Mesenchymal stem cell (in vitro differentiated cells and primary cell): ENCODE data around the gene COL24A1.
"Not testable (repeated sequence)": the region's sequence is repeated elsewhere in the genome, so short reads cannot be mapped to it uniquely, and the experiment has no call there.

Experiments used
- DNase-seq: peaks from one replicate; pipeline ENCODE4 v3.0.0-alpha.2; 2013
- H2AFZ ChIP-seq: one replicate; pipeline ENCODE4 v1.6.1; 2013; ENCODE audit warnings: low read depth, mild to moderate bottlenecking, control low read depth, inconsistent platforms, low read length, moderate library complexity
- H2AK5ac ChIP-seq: 2 replicates; pipeline ENCODE4 v1.6.1; 2013; ENCODE audit warnings: low read length, moderate library complexity, mild to moderate bottlenecking, inconsistent platforms; ENCODE audit not compliant: severe bottlenecking
- H2BK120ac ChIP-seq: one replicate; pipeline ENCODE4 v1.6.1; 2013; ENCODE audit warnings: low read depth, mild to moderate bottlenecking, inconsistent platforms, low read length, moderate library complexity
- H2BK12ac ChIP-seq, 2 experiments: one replicate each; pipeline ENCODE4 v1.6.1; 2013; ENCODE audit warnings: inconsistent platforms in 2 of 2, low read length in 2 of 2, mild to moderate bottlenecking in 2 of 2, moderate library complexity in 2 of 2, control low read depth in 1 of 2
- H2BK15ac ChIP-seq: one replicate; pipeline ENCODE4 v1.6.1; 2013; ENCODE audit warnings: mild to moderate bottlenecking, low read depth, inconsistent platforms; ENCODE audit not compliant: poor library complexity, severe bottlenecking
- H2BK5ac ChIP-seq: 2 replicates; pipeline ENCODE4 v1.6.1; 2013; ENCODE audit warnings: low read depth, mild to moderate bottlenecking, low read length, control low read depth, inconsistent platforms; ENCODE audit not compliant: poor library complexity, severe bottlenecking
- H3K14ac ChIP-seq, 2 experiments: one replicate each; pipeline ENCODE4 v1.6.1; 2013; ENCODE audit warnings: inconsistent platforms in 2 of 2, low read length in 2 of 2, control low read depth in 1 of 2, mild to moderate bottlenecking in 1 of 2, moderate library complexity in 1 of 2
- H3K18ac ChIP-seq, 2 experiments: one replicate each; pipeline ENCODE4 v1.6.1; 2013; ENCODE audit warnings: inconsistent platforms in 2 of 2, low read length in 2 of 2, control low read depth in 1 of 2, low read depth in 1 of 2, mild to moderate bottlenecking in 1 of 2
- H3K23ac ChIP-seq, 2 experiments: one replicate each; pipeline ENCODE4 v1.6.1; 2013; ENCODE audit warnings: inconsistent platforms in 2 of 2, low read length in 2 of 2, mild to moderate bottlenecking in 2 of 2, moderate library complexity in 2 of 2, control low read depth in 1 of 2
- H3K27ac ChIP-seq: 2 replicates; pipeline ENCODE4 v1.5.1; 2013; ENCODE audit warnings: mild to moderate bottlenecking, moderate library complexity, low read length, control low read depth, inconsistent platforms; ENCODE audit not compliant: poor library complexity, severe bottlenecking
- H3K27me3 ChIP-seq, 2 experiments: 2 replicates each; pipeline versions ENCODE4 v1.6.1 to v1.7.0; 2013; ENCODE audit warnings: low read length in 2 of 2, mild to moderate bottlenecking in 2 of 2, moderate library complexity in 2 of 2, control low read depth in 1 of 2, inconsistent platforms in 1 of 2; ENCODE audit not compliant: control insufficient read depth in 1 of 2, insufficient read depth in 1 of 2
- H3K36me3 ChIP-seq, 2 experiments: 2 replicates each; pipeline versions ENCODE4 v1.6.1 to v1.7.0; 2013; ENCODE audit warnings: low read length in 2 of 2, control low read depth in 1 of 2, inconsistent platforms in 1 of 2, low read depth in 1 of 2, mild to moderate bottlenecking in 1 of 2; ENCODE audit not compliant: insufficient read depth in 2 of 2, control insufficient read depth in 1 of 2
- H3K4ac ChIP-seq, 2 experiments: one replicate each; pipeline ENCODE4 v1.6.1; 2013; ENCODE audit warnings: inconsistent platforms in 2 of 2, low read length in 2 of 2, mild to moderate bottlenecking in 2 of 2, moderate library complexity in 2 of 2, control low read depth in 1 of 2, low read depth in 1 of 2
- H3K4me1 ChIP-seq: 2 replicates; pipeline ENCODE4 v1.6.1; 2013; ENCODE audit warnings: low read depth, low read length, control low read depth; ENCODE audit not compliant: control insufficient read depth, insufficient read depth
- H3K4me2 ChIP-seq: 2 replicates; pipeline ENCODE4 v1.6.1; 2013; ENCODE audit warnings: low read length, mild to moderate bottlenecking, inconsistent platforms; ENCODE audit not compliant: poor library complexity, severe bottlenecking
- H3K4me3 ChIP-seq, 2 experiments: 2 replicates each; pipeline versions ENCODE4 v1.5.1 to v1.7.0; 2013; ENCODE audit warnings: low read length in 2 of 2, mild to moderate bottlenecking in 2 of 2, control low read depth in 1 of 2, low read depth in 1 of 2; ENCODE audit not compliant: insufficient read depth in 1 of 2
- H3K79me1 ChIP-seq: replicated peaks from 2 replicates; pipeline ENCODE4 v1.6.1; 2013; ENCODE audit warnings: mild to moderate bottlenecking, control low read depth, low read length, inconsistent platforms; ENCODE audit not compliant: poor library complexity, severe bottlenecking
- H3K9ac ChIP-seq: 2 replicates; pipeline ENCODE4 v1.7.0; 2013; ENCODE audit warnings: mild to moderate bottlenecking, low read length, moderate library complexity
- H3K9me3 ChIP-seq: 2 replicates; pipeline ENCODE4 v1.7.0; 2013; ENCODE audit warnings: mild to moderate bottlenecking, low read length; ENCODE audit not compliant: control insufficient read depth
- H4K8ac ChIP-seq: one replicate; pipeline ENCODE4 v1.6.1; 2013; ENCODE audit warnings: inconsistent platforms, mild to moderate bottlenecking, low read length, moderate library complexity
- H4K91ac ChIP-seq: one replicate; pipeline ENCODE4 v1.6.1; 2013; ENCODE audit warnings: mild to moderate bottlenecking, low read length, inconsistent platforms
- WGBS: methylation state at CpG from one replicate; pipeline ENCODE4 v1.1.7; 2013; ENCODE audit warnings: mixed read lengths; 5-methylcytosine and 5-hydroxymethylcytosine counted together

COL24A1 gene

GRCh38 chr1:86114236-86114635 lies 42.3 kb downstream of the COL24A1 start:
- Histone ChIP-seq H3K27ac (no peak overlapping the region), H3K18ac (no peak overlapping the region), H3K4me2 (no peak overlapping the region), H3K79me1 (no peaks in the 10 kb centered on the region), H4K91ac (no peak overlapping the region), H3K36me3 (peaks cover 0 to 3% of the 10 kb centered on the region in 2 experiments), H2BK15ac (no peak overlapping the region), H3K27me3 (no peaks in the 10 kb centered on the region), H3K4ac (no peak overlapping the region), H4K8ac (no peak overlapping the region), H3K4me3 (no peak overlapping the region), H2AFZ (no peak overlapping the region), H2BK5ac (no peak overlapping the region), H2BK120ac (no peak overlapping the region), H3K14ac (no peak overlapping the region), H3K9me3 (no peaks in the 10 kb centered on the region), H3K23ac (no peak overlapping the region), H2AK5ac (no peak overlapping the region), H3K9ac (no peak overlapping the region), H2BK12ac (no peak overlapping the region), H3K4me1 (no peaks in the 10 kb centered on the region)
- no peak for DNase-seq
- 73% methylated on average over 2 of the region's 2 CpGs for WGBS

- H3K36me3 ChIP-seq, H4K8ac ChIP-seq, H3K27ac ChIP-seq, H2AK5ac ChIP-seq, H2BK12ac ChIP-seq, H2BK120ac ChIP-seq, H4K91ac ChIP-seq, H3K9me3 ChIP-seq, H3K14ac ChIP-seq, H2AFZ ChIP-seq, H2BK5ac ChIP-seq, H3K18ac ChIP-seq, H3K27me3 ChIP-seq, H3K4me3 ChIP-seq, H3K23ac ChIP-seq, H2BK15ac ChIP-seq, H3K4ac ChIP-seq, H3K79me1 ChIP-seq, DNase-seq, H3K4me2 ChIP-seq, H3K4me1 ChIP-seq, H3K9ac ChIP-seq: not testable (repeated sequence)
- 91% methylated on average over 12 of the region's 12 CpGs for WGBS
These were observed 45.0 kb downstream of the COL24A1 start for GRCh38 chr1:86111590-86111989.

GRCh38 chr1:86110451-86111129 lies 46.0 kb downstream of the COL24A1 start:
- H2BK5ac ChIP-seq = no peak overlapping the region
- H3K4me1 ChIP-seq = no peaks in the 10 kb centered on the region
- no peak overlapping the region for H4K91ac ChIP-seq
- no peak overlapping the region for H2AK5ac ChIP-seq
- no peak overlapping the region for H3K18ac ChIP-seq
- peaks cover 0 to 3% of the 10 kb centered on the region in 2 experiments for H3K36me3 ChIP-seq
- no peak overlapping the region for H3K9ac ChIP-seq
- no peak overlapping the region for H3K14ac ChIP-seq
- H2BK120ac ChIP-seq = no peak overlapping the region
- no peak overlapping the region for H4K8ac ChIP-seq
- no peak for DNase-seq
- peak overlapping the region in 1 of 2 experiments; percentile 18 for H3K4me3 ChIP-seq
- no peaks in the 10 kb centered on the region for H3K27me3 ChIP-seq
- H3K79me1 ChIP-seq = no peaks in the 10 kb centered on the region
- WGBS = 94% methylated on average over 30 of the region's 41 CpGs
- H3K4me2 ChIP-seq = no peak overlapping the region
- H2AFZ ChIP-seq = no peak overlapping the region
- H2BK12ac ChIP-seq = no peak overlapping the region
- H3K9me3 ChIP-seq = no peaks in the 10 kb centered on the region
- H3K27ac ChIP-seq = no peak overlapping the region
- H2BK15ac ChIP-seq = no peak overlapping the region
- no peak overlapping the region for H3K23ac ChIP-seq
- no peak overlapping the region for H3K4ac ChIP-seq

GRCh38 chr1:86105533-86105866 lies 51.1 kb downstream of the COL24A1 start:
- Histone ChIP-seq H3K23ac (no peak overlapping the region), H2BK120ac (no peak overlapping the region), H3K79me1 (no peaks in the 10 kb centered on the region), H2BK12ac (no peak overlapping the region), H3K9ac (no peak overlapping the region), H3K9me3 (no peaks in the 10 kb centered on the region), H3K4ac (no peak overlapping the region), H4K8ac (no peak overlapping the region), H3K4me1 (no peaks in the 10 kb centered on the region), H2AFZ (no peak overlapping the region), H3K4me2 (no peak overlapping the region), H3K18ac (no peak overlapping the region), H3K27ac (no peak overlapping the region), H2AK5ac (no peak overlapping the region), H3K27me3 (no peaks in the 10 kb centered on the region), H2BK5ac (no peak overlapping the region), H2BK15ac (no peak overlapping the region), H3K36me3 (peaks cover 0 to 2% of the 10 kb centered on the region in 2 experiments), H4K91ac (no peak overlapping the region), H3K14ac (no peak overlapping the region), H3K4me3 (no peak overlapping the region)
- no peak for DNase-seq
- 89% methylated on average over 2 of the region's 2 CpGs for WGBS
